Stimulated activated CD8-positive, alpha-beta memory T cell treated with anti-CD3 and anti-CD28 coated beads, Interleukin-12 subunit alpha, Interleukin-12 subunit beta, amount 100 ng/mL, for 1 hour (primary cell): ENCODE data around the gene MED13.
"Not testable (repeated sequence)": the region's sequence is repeated elsewhere in the genome, so short reads cannot be mapped to it uniquely, and the experiment has no call there.

Source experiments
- DNase-seq: peaks from one replicate; pipeline ENCODE4 v3.0.0-alpha.2; 2020; ENCODE audit warnings: low read depth

The MED13 gene

DNA sequence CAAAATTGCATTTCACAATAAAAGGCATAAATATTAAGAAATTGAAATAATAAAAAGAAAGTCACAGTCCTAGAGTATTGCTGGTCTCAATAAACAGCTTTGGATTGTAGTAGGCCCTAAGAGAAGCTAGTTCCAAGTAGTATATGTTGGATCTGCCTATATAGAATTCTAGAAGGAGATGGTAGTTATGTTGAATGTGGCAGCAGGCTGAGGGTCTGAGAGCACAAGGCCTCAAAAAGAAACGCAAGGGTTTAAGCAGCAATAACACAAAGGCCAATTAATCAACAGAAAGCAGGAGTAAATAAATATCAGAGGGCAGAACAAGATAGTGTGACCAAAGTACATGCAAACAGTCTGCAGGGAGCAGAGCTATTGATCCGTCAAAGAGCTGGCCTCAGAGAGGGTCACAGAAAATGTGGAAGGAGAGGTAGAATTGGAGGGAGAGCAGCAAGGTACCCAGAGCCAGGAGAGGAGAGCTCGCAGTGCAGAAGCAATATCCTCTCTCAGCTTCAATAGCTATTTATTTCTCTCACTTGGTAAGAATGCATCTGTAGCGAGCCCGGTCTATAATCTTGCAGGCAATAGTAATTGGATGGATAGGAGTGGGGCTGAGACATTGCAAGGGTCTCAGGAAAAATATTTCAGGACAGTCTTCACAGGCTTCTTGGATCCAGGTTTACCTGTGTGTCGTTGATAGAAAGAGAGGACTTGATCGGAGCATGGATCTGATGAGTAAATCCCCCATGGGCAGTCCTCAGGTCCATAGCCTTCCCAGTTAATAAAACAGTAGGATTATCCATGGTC is 25.1 kb upstream of the MED13 start:
- DNase-seq, result no peak

DNA sequence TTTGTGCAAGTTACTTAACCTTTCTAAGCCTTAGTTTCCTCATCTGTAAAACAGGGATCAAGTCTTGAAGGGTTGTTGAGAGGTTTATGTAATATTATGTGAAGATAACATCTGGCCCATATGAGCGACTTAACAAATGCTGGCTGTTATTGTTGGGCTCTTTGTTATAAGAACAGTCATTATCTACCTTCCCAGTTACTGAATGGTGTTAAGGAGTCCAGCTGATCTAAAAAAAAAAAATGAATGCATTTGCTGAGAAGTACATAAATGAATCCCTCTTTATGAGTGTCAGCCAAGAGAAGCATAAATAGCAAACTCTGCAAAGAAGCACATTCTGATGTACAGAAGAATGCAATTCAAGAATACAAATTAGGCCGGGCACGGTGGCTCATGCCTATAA is 24.3 kb upstream of the MED13 start:
- DNase-seq, result no peak

GRCh38 chr17:62086737-62087136 is 21.7 kb upstream of the MED13 start:
- DNase-seq, result no peak

DNA sequence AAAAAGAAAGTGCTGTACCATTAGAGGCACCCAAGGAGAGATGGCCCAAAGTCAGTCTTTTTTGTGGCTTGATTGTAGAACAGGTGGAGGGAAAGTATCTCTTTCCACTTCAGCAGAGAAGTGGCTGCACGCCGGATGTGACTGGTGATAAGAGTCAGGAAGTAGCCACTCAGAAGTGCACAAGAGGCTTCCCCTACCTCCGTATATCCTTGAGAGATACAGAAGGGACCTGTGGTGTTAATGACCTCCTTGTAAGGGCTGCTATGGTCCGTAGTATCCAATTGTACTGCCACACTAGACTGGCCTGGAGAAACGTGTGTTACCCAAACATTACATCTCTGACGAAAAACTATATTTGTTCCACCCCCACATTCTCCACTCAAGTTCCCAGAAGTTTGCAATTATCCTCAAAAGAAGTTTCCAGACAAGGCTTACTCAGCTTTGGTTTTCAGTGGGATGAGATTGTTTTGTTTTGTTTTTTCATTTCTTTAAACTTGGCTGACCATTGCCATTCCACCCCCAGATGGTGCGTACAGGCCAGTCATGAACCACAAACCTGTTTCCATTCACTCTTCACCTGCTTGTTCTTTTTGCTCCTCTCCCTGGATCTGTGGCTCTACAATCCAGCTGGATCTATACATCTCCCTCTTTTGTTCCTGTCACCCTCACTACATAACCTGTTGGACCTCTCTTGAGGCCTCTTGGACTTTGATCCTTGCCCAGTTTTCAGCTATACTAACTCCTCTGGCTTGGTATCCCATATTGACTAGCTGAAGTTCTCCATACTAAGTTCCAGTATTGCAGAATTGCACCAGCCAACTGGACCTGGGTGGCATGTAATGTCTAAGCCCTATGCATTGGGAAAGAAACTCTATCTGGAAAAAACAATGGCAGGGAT is 20.7 kb upstream of the MED13 start:
- DNase-seq, result no peak

DNA sequence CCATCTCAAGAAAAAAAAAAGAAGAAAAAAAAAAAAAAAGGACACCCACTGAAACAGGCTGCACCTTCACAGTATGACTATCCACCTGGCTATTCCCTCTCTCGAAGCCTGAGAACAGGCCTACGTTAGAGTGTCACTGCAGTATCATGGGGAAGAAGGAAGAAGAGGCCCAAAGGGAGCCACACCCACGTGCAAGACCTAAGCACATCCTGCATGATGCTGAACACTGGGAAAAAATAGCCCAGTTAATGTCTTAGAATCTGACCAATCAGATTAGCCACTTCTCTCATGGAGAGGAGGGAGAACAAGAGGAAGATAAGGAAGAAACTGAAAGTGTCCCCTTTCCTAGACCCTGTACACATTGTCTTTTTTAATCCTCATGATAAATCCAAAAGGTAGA is 19.5 kb upstream of the MED13 start:
- no peak for DNase-seq

GRCh38 chr17:62083651-62084050 is 18.6 kb upstream of the MED13 start:
- DNase-seq, result no peak

- no peak for DNase-seq
Measured at GRCh38 chr17:62080647-62081046, 15.6 kb upstream of the MED13 start.

DNA sequence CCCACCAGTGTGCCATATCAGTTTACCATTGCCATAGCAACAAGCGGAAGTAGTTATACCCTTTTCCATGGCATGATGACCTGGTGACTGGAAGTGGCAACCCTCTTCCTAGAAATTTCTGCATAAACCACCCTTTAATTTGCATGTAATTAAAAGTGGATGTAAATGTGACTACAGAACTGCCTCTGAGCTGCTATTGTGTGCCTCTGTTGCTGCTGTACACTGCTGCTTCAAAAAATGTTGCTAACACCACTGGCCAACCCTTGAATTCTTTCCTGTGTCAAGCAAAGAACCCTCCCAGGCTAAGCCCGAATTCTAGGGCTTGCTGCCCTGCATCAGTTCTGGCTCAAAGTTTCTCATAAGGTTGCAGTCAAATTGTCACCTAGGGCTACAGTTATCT is 12.9 kb upstream of the MED13 start:
- no peak for DNase-seq

DNA sequence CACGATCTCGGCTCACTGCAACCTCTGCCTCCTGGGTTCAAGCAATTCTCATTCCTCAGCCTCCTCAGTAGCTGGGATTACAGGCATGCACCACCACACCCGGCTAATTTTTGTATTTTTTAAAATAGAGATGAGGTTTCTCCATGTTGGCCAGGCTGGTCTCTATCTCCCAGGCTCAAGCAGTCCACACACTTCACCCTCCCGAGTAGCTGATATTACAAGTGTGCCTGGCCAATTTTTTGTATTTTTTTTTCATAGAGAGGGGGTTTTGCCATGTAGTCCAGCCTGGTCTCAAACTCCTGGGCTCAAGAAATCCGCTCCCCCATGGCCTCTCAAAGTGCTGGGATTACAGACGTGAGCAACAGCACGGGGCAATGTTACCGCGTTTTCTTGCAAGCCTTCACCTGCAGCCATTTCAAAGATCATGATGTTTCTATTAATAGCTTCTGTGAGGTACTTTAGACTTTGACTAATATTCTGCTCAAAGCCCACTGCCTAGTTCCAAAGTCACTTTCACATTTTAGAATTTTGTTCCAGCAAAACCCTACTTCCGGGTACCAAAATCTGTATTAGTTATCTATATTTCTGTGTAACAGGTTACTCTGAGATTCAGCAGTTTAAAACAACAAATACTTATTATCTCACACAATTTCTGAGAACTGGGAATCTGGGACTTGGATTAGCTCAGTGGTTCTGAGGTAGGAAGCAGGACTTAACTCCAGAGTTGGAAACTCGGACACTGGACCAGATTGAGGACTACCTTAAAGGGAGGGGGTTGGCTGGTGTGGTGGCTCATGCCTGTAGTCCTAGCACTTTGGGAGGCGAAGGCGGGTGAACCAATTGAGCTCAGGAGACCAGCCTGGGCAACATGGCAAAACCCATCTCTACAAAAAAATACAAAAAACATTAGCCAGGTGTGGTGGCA is 12.0 kb upstream of the MED13 start:
- no peak for DNase-seq

DNA sequence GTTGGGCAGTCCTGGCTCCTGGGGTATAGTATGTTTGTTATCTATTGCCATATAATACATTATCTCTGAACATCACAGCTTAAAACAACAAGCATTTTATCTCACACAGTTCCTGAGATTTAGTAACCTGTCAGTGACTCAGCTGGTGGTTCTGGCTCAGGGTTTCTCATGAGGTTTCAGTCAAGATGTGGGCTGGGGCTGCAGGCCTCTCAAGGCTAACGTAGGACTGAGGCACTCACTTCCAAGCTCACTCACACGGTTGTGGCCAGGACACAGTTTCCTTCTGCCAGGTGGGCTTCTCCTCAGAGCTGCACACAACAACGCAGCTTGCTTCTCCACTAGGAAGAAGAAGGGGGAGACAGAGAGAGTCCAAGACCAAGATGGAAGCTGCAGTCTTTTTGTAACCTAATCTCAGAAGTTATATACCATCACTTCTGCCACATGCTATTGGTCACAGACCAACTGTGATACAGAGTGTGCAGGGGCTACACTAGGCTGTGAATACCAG is 10.3 kb upstream of the MED13 start:
- DNase-seq, result no peak

GRCh38 chr17:62073993-62074392 is 8.9 kb upstream of the MED13 start:
- no peak for DNase-seq

GRCh38 chr17:62072855-62073254 is 7.8 kb upstream of the MED13 start:
- DNase-seq, result not testable (repeated sequence)

DNA sequence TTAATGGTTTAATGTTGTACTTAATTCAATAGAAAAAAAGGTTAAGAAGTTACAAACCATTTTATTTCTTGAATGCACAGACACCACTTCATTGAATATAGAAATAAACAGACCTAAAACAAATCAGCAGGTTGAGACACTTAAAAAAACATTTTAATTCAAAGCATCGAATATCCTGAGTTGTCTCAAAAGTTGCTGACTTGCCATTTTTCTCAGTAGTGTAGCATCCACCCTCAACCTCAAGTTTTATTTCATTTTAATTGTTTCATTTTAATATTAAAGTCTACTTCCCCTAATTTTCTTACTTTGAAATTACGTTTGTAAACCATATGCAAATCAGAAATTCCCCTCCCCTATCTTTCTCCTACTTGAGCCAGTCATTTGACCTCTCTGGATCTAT is 5.8 kb upstream of the MED13 start:
- DNase-seq, result no peak

DNA sequence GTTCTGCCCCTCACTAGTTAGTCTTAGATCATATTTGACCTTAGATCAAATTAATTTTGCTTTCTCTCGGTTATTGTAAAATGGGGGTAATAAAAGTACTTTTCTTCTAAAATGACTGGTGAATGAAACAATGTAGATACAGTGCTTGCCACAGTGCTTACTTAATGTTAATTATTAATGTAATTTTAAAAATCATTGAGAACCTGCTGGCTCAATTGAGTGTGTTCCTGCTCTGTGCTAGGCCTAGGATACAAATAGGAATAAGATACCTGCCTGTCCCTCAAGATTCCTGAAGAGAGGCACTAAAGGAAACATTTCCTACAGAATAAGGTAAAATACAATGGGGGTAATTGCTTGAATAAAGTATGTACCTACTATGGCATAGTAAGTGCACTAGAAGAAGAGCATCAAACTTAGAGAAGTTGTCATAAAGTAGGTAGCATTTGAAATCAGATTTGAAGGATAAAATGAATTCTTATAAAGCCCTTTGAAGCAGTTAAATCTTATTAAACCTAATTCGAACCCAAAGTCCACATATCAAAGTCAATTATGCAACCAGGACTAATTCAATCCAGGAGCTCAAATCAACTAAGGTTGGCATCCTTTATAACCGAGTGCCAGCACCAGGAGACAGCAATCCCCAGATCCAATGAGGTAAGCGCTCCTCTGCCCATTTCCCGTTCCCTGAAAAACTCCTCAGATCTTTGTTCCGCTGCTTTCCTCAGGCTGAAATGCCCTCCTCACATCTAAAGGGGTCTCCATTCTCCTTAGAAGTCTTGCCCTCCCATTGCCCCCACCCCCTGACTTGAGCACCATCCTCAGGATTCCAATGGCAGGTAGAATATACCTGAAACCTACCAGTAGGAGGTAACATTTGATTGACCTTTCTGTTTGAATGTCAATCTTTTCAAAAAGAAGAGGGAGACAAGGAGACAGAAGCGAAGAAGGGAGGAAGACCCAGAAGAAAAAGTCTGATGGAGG is 2.4 kb upstream of the MED13 start:
- DNase-seq, result no peak

DNA sequence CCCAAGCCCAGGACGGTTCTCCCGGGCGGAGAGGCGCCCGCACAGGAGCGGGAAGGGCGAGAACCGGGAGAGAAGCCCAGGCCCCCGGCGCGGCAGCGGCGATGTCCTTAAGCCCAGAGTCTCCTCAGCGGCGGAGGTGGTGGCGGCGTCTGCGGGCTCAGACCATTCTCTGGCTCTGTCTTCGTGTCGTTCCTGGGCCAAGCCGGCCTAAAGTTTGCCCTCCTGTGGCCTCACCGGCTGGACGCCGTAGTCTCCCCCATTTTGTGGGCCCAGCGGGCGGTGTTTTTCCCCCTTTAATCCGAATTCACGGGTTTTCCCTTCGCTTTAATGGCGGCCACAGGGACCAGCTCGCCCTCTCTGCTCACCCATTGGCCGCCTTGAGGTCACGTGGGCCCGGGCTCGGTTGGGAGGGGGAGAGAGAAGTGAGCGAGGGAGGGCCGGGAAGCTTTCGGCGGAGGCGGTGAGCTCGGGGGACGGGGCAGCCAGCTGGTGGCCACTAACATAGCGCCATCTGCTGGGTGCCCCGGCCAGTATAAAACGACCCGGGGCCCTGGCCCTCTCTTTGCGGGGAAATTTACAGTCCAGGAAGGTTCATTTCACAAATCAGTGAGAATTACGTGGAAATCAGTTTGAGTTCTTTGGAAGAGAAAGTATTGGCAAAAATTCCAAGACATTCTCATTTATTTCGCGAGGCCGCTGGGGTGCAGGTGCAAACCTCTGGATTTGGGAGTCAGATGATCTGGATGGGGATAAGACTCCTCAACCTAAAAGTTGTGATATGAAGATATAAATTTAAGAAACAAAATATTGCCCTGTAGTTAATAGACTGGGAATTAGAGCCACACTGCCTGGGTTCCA is 762 bp upstream of the MED13 start:
- peak; percentile 98 for DNase-seq

- no peak for DNase-seq
Measured at GRCh38 chr17:62064029-62064790, 868 bp downstream of the MED13 start.

DNA sequence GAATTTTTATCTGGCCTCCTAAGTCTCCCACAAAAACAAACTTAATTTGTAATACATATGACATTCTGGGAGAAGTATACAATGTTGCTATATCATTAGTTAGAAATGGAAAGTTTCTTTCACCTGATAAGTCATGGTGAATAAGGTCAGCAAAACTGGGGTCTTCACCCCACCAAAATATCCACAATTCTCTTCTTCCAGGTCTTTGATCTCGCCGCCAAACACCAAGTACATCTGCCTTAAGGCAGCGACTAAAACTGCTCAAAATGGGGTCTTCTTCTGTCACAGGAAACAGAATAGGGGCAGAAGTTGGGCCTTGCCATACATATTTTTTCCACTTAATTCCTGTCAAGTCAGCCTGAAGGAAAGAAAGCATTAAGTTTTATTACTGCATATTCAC is 2.1 kb downstream of the MED13 start:
- DNase-seq, result no peak

DNA sequence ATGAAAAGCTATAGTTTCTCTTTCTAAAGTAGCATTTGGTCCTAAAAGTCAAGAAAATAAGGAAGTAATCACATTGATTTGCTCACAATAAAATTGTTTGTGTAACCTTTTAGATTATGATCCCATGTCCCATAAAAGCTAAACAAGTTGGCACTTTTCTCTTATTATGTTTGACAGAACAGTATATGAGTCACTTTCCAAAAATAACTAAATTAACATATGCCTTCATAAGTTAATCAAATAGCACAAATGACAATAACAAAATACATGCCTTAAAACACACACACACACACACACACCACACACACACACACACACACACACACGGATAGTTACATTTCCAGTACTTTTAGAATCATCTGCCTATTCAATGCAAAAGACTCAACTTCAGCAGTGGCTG is 2.8 kb downstream of the MED13 start:
- DNase-seq, result no peak

GRCh38 chr17:62059414-62059813 is 5.7 kb downstream of the MED13 start:
- DNase-seq, result no peak
